Astrocyte (in vitro differentiated cells and primary cell): ENCODE results near the gene SPESP1.

ENCODE experiments used
- CTCF ChIP-seq: IDR thresholded peaks from 2 replicates; pipeline ENCODE4 v1.5.1; 2011; ENCODE audit warnings: low read depth, mild to moderate bottlenecking, inconsistent platforms, low read length, moderate library complexity; ENCODE audit not compliant: insufficient read depth
- EZH2 ChIP-seq: IDR thresholded peaks from 2 replicates; pipeline ENCODE4 v1.6.1; 2012; ENCODE audit warnings: mild to moderate bottlenecking, low read length, inconsistent platforms; ENCODE audit not compliant: insufficient read depth

- TF ChIP-seq CTCF, result no peak
- no peak for TF ChIP-seq EZH2
These were observed 54.3 kb downstream of the SPESP1 start for GRCh38 chr15:68984586-68984985.
